ENCODE results near the gene GGA3. TPM values are rescaled to one million over a fixed set of nuclear protein-coding genes. Genes with fewer than 3 reads are reported as not detected.
A peak's percentile ranks its signal among the peaks of the same experiment; 100 is the strongest.
"Not testable (repeated sequence)": the region's sequence is repeated elsewhere in the genome, so short reads cannot be mapped to it uniquely, and the experiment has no call there.

Gene GGA3
- total RNA-seq, 2 experiments from 2014 or later = 68.5 to 70.7 TPM

DNA sequence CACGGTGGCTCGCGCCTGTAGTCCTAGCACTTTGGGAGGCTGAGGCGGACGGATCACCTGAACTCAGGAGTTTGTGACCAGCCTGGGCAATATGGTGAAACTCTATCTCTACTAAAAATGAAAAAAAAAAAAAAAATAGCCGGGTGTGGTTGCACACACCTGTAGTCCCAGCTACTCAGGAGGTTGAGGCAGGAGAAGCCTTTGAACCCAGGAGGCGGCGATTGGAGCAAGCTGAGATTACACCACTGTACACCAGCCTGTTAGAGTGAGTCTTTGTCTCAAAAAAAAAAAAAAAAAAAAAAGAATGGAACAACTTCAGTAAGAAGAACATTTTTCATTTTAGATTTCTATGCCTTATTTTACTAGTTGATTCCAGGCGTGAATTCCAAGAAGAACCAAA lies 53.2 kb downstream of the GGA3 start:
- POLR2A ChIA-PET = interaction anchor here (0.6 kb wide), 2 partner anchors 33 to 204 kb away, joined by 3 to 4 read pairs; no protein-coding TSS in a partner anchor
- no peaks in the 10 kb centered on the region for H3K9me3 Mint-ChIP-seq
- CTCF ChIA-PET = interaction anchor here (1.0 to 1.5 kb wide), 5 partner anchors 8 to 94 kb away, joined by 3 to 5 read pairs (median 3); partner anchors contain the start of gene MIF4GD
- peaks cover 24% of the 10 kb centered on the region for H3K36me3 Mint-ChIP-seq
- H3K4me3 Mint-ChIP-seq = no peak overlapping the region
- DNase-seq = no peak
- intact Hi-C loops (cut with micrococcal nuclease) = loop anchor here (5.0 kb wide), 1 partner anchor 54 kb away; the partner anchor contains the start of genes GGA3 and MRPS7
- peaks cover 14% of the 10 kb centered on the region for H3K4me1 Mint-ChIP-seq (ENCODE audit: low read depth)
- no peaks in the 10 kb centered on the region for H3K27me3 Mint-ChIP-seq
- H3K27ac Mint-ChIP-seq = no peak overlapping the region

DNA sequence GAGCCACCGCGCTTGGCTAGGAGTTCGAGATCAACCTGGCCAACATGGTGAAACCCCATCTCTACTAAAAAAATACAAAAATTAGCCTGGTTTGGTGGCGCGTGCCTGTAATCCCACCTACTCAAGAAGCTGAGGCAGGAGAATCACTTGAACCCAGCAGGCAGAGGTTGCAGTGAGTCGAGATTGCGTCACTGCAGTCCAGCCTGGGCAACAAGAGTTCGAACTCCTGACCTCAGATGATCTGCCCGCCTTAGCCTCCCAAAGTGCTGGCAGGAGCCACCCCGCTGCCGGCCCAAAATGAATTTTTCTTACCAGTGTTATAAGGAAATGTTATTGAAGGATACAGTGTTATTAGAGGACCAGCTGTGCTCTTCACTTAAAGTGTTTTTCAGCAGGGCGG lies 53.6 kb downstream of the GGA3 start:
- Mint-ChIP-seq H3K27me3 (no peaks in the 10 kb centered on the region), H3K4me1 (ENCODE audit: low read depth) (peaks cover 14% of the 10 kb centered on the region), H3K27ac (no peak overlapping the region), H3K9me3 (no peaks in the 10 kb centered on the region), H3K36me3 (peaks cover 21% of the 10 kb centered on the region), H3K4me3 (no peak overlapping the region)
- ChIA-PET CTCF (interaction anchor here (1.0 to 2.6 kb wide), 3 partner anchors 9 to 93 kb away, joined by 3 to 11 read pairs (median 4); partner anchors contain the start of gene MIF4GD), POLR2A (no interaction called here)
- intact Hi-C loops (cut with micrococcal nuclease) = loop anchor here (5.0 kb wide), 1 partner anchor 55 kb away; the partner anchor contains the start of genes GGA3 and MRPS7
- DNase-seq = no peak

DNA sequence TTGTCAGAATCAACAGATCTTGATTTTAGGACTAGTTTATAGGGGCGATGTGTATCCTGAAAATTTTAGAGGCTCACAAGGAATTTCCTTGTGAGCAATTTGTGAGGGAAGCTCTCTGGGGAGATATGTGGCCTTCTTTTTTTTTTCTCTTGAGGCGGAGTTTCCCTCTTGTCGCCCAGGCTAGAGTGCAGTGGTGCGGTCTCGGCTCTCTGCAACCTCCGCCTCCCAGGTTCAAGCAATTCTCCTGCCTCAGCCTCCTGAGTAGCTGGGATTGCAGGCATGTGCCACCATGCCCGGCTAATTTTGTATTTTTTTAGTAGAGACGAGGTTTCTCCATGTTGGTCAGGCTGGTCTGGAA lies 54.4 kb downstream of the GGA3 start:
- POLR2A ChIA-PET = interaction anchor here (0.6 kb wide), 1 partner anchor 131 kb away, joined by 3 read pairs; no protein-coding TSS in a partner anchor
- DNase-seq, H3K27me3 Mint-ChIP-seq, H3K9me3 Mint-ChIP-seq, H3K27ac Mint-ChIP-seq: not testable (repeated sequence)
- Mint-ChIP-seq H3K4me1 (ENCODE audit: low read depth) (peaks cover 14% of the 10 kb centered on the region), H3K36me3 (peaks cover 21% of the 10 kb centered on the region), H3K4me3 (peak overlapping the region; percentile 81)
- CTCF ChIA-PET = interaction anchor here (0.9 to 8.8 kb wide), 3 partner anchors 26 to 95 kb away, joined by 3 to 247 read pairs (median 11); partner anchors contain the start of genes ARMC7 and MIF4GD
- intact Hi-C loops (cut with micrococcal nuclease) = loop anchor here (5.0 kb wide), 1 partner anchor 55 kb away; the partner anchor contains the start of genes GGA3 and MRPS7

DNA sequence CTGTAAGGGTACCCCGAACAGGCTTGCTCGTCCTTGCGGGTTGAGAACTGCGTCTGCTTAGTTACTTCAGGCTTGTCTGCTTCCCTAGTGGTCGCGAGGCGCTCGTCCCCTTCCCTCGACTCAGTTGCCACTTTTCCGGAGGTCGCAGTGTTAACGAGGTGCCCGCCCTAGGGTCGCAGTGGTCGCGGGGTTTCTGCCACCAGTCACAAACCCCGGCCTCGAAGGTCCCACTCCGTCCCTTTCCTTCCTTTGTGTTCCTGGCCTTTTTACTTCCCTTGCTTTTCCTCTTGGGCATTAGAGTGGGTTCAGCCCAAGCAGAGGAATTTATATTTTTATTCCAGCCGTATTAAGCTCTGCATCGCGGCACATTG lies 55.6 kb downstream of the GGA3 start:
- Mint-ChIP-seq H3K4me3 (peak overlapping the region; percentile 81), H3K27ac (peak overlapping the region; percentile 89), H3K9me3 (no peaks in the 10 kb centered on the region), H3K27me3 (no peaks in the 10 kb centered on the region), H3K36me3 (peaks cover 17% of the 10 kb centered on the region), H3K4me1 (ENCODE audit: low read depth) (peaks cover 18% of the 10 kb centered on the region)
- POLR2A ChIA-PET = interaction anchor here (0.5 to 2.4 kb wide), 11 partner anchors 18 to 286 kb away, joined by 3 to 9 read pairs (median 4); partner anchors contain the start of genes ATP5PD, GGA3, KCTD2 and MIF4GD
- intact Hi-C loops (cut with micrococcal nuclease) = loop anchor here (1.0 to 5.0 kb wide), 3 partner anchors 23 to 84 kb away; partner anchors contain the start of genes GGA3, MRPS7, SLC25A19 and SUMO2
- no peak for DNase-seq
- CTCF ChIA-PET = interaction anchor here (0.6 to 8.8 kb wide), 11 partner anchors 8 to 896 kb away, joined by 3 to 247 read pairs (median 5); partner anchors contain the start of genes ARMC7 and MIF4GD

DNA sequence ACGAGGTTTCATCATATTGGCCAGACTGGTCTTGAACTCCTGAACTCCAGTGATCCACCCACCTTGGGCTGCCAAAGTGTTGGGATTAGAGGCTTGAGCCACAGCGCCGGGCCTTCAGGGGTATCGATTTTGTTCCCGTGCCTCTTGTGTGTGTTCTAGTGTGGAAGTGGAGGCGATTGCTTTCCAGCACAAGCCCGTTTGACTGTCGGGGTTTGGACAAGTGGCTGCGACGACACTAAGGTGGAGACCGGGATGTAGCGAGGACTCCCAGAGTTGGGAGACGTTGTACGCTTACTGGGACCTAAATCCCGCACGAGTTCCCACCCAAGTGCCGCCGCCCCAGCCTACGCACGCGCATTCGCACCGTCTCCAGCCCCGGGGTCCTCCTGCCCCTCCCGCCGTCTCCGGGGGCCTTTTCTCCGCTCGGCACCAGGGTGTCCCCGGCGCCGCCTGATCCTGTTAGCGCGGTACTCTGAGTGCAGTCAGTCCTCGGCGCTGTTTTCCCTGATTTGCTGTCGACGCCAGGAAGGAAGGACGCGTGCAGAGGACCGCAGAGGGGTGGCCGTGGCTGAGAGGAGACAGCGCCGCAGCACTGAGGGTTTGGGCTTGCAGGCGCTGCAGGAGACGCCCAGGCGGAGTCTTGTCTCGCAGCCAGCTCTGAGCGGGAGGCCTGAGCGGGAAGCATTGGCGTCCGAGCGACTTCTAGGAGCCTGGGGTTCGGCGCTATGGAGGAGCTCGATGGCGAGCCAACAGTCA lies 56.2 kb downstream of the GGA3 start, which contains the start of gene NUP85:
NUP85 (plus strand) TSS at position 643 of the 756 bp plus-strand sequence; CDS start at position 726, 83 bp downstream.
- DNase-seq = peak; percentile 95
- POLR2A ChIA-PET = interaction anchor here (0.5 to 2.4 kb wide), 13 partner anchors 18 to 285 kb away, joined by 3 to 9 read pairs (median 4); partner anchors contain the start of genes ATP5PD, GGA3, KCTD2 and MIF4GD
- Mint-ChIP-seq H3K4me1 (ENCODE audit: low read depth) (peaks cover 18% of the 10 kb centered on the region), H3K36me3 (peaks cover 14% of the 10 kb centered on the region), H3K4me3 (peak within 1 kb of the TSS; percentile 81), H3K27ac (peak within 1 kb of the TSS; percentile 89), H3K9me3 (no peaks in the 10 kb centered on the region), H3K27me3 (no peaks in the 10 kb centered on the region)
- CTCF ChIA-PET = interaction anchor here (0.5 to 8.8 kb wide), 12 partner anchors 8 to 245 kb away, joined by 3 to 247 read pairs (median 4); partner anchors contain the start of genes ARMC7 and MIF4GD
- intact Hi-C loops (cut with micrococcal nuclease) = loop anchor here (1.0 to 5.0 kb wide), 3 partner anchors 22 to 84 kb away; partner anchors contain the start of genes GGA3, MRPS7, SLC25A19 and SUMO2

DNA sequence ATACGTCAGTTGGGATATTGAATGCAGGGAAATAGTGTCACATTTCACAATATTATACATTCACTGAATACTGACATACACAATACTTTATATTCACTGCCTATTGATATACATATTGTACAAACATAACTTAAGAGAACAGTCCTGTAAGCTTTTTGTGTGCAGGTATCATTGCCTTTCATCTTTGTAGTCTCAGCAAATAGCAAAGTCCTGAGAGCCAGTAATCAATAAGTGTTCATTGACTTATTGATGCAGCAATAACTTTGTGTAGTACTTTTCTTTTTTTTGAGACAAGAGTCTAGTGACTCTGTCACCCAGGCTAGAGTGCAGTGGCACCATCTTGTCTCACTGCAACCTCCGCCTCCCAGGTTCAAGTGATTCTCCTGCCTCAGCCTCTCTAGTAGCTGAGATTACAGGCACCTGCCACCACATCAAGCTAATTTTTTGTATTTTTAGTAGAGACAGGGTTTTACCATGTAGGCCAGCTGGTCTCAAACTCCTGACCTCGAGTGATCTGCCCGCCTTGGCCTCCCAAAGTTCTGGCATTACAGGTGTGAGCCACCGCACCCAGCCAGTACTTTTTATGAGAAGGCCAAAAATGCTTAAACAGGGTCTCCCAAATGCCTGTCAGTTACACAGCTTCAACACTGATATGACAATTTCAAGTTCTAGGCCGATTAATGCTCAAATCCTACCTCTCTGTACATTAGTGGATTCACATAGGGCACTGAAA lies 61.4 kb downstream of the GGA3 start:
- no peak for DNase-seq
- Mint-ChIP-seq H3K27ac (no peak overlapping the region), H3K36me3 (no peaks in the 10 kb centered on the region), H3K9me3 (no peaks in the 10 kb centered on the region), H3K4me1 (ENCODE audit: low read depth) (peaks cover 7% of the 10 kb centered on the region), H3K4me3 (no peak overlapping the region), H3K27me3 (no peaks in the 10 kb centered on the region)
- CTCF ChIA-PET = interaction anchor here (0.6 to 8.8 kb wide), 10 partner anchors 9 to 238 kb away, joined by 3 to 247 read pairs (median 14); partner anchors contain the start of genes ARMC7 and NT5C
- intact Hi-C loops (cut with micrococcal nuclease) = loop anchor here (5.0 kb wide), 1 partner anchor 68 kb away; the partner anchor contains the start of gene NT5C
- POLR2A ChIA-PET = no interaction called here

DNA sequence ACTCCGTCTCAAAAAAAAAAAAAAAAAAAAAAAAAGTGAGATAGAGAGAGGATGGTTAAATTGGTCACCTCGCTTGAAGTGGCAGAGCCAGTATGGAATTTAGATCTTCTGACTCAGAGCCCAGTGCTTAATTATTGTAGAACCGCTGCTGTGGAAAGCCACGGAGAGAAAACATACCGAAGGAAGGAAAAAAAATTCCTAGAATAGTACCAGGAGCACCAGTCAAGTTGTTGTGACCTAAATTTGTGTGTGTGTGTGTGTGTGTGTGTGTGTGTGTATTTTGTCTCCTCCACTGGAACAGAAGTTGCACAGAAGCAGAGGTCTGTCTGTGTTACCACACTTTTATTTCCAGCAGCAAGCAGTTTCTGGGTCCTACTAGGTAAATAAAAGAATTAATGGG lies 66.5 kb downstream of the GGA3 start:
- no peaks in the 10 kb centered on the region for H3K27me3 Mint-ChIP-seq
- no peak overlapping the region for H3K27ac Mint-ChIP-seq
- H3K4me3 Mint-ChIP-seq = no peak overlapping the region
- ChIA-PET POLR2A (no interaction called here), CTCF (no interaction called here)
- no peaks in the 10 kb centered on the region for H3K9me3 Mint-ChIP-seq
- no peaks in the 10 kb centered on the region for H3K4me1 Mint-ChIP-seq (ENCODE audit: low read depth)
- no peak for DNase-seq
- intact Hi-C loops (cut with micrococcal nuclease) = no loop called here
- no peaks in the 10 kb centered on the region for H3K36me3 Mint-ChIP-seq

DNA sequence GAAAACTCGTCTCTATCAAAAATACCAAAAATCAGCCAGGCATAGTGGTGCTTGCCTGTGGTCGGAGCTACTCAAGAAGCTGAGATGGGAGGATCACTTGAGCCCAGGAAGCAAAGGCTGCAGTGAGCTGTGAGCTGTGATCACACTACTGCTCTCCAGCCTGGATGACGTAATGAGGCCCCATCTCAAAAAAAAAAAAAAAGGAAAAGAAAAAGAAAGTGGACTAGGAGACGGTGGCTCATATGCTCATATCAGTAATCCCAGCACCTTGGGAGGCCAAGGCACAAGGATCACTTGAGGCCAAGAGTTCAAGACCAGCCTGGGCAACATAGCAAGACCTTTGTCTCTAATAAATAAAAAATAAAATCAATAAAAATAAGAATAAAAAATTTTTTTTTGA lies 69.8 kb downstream of the GGA3 start:
- no peaks in the 10 kb centered on the region for H3K27me3 Mint-ChIP-seq
- H3K4me1 Mint-ChIP-seq (ENCODE audit: low read depth) = peaks cover 8% of the 10 kb centered on the region
- DNase-seq = no peak
- no peak overlapping the region for H3K4me3 Mint-ChIP-seq
- H3K27ac Mint-ChIP-seq = no peak overlapping the region
- ChIA-PET POLR2A (interaction anchor here (0.6 to 1.2 kb wide), 3 partner anchors 69 to 1178 kb away, joined by 3 read pairs; no protein-coding TSS in a partner anchor), CTCF (interaction anchor here (0.6 to 4.5 kb wide), 5 partner anchors 9 to 234 kb away, joined by 3 to 55 read pairs (median 5); partner anchors contain the start of genes GGA3 and MRPS7)
- H3K9me3 Mint-ChIP-seq = no peaks in the 10 kb centered on the region
- no peaks in the 10 kb centered on the region for H3K36me3 Mint-ChIP-seq
- intact Hi-C loops (cut with micrococcal nuclease) = no loop called here

DNA sequence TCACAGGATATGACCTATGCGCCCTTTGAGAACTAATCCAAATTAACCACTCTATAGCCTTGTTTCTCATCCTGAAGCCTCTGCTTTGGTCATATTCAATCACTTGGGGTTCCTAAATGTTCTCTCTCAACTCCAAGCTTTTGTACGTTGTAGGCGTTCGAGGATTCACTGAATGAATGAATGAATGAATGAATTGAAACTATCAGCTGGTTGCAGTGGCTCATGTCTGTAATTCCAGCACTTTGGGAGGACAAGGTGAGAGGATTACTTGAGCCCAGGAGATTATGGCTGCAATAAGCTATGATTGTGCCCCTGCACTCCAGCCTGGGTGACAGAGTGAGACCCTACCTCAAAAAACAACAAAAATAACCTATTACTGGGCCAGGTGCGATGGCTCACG lies 72.8 kb downstream of the GGA3 start:
- peak overlapping the region; percentile 88 for H3K27ac Mint-ChIP-seq
- intact Hi-C loops (cut with micrococcal nuclease) = no loop called here
- no peaks in the 10 kb centered on the region for H3K9me3 Mint-ChIP-seq
- POLR2A ChIA-PET = interaction anchor here (0.6 to 1.7 kb wide), 3 partner anchors 8 to 70 kb away, joined by 3 to 4 read pairs (median 3); no protein-coding TSS in a partner anchor
- H3K27me3 Mint-ChIP-seq = no peaks in the 10 kb centered on the region
- CTCF ChIA-PET = interaction anchor here (0.6 to 4.5 kb wide), 9 partner anchors 12 to 328 kb away, joined by 3 to 55 read pairs (median 4); partner anchors contain the start of genes NT5C, NUP85 and TSEN54
- no peak for DNase-seq
- H3K4me1 Mint-ChIP-seq (ENCODE audit: low read depth) = peaks cover 19% of the 10 kb centered on the region
- H3K36me3 Mint-ChIP-seq = no peaks in the 10 kb centered on the region
- no peak overlapping the region for H3K4me3 Mint-ChIP-seq

Data from activated CD4-positive, alpha-beta memory T cell treated with anti-CD3 and anti-CD28 coated beads for 36 hours (primary cell).